Measurements from ENCODE around the gene KLHL3.

KLHL3 gene

GRCh38 chr5:137712139-137712667 lies 23.7 kb downstream of the KLHL3 start:
- Histone ChIP-seq H4K20me1 (ENCODE audit: control insufficient read depth, insufficient read depth, low read depth, low read length) (no peaks in the 10 kb centered on the region), H3K27me3 (ENCODE audit: control insufficient read depth, low read length) (no peaks in the 10 kb centered on the region), H3K4me3 (ENCODE audit: low read length) (no peak overlapping the region), H3F3A (ENCODE audit: control insufficient read depth, insufficient read depth) (no peaks in the 10 kb centered on the region), H3K4me2 (ENCODE audit: low read length) (no peak overlapping the region), H3K27ac (ENCODE audit: low read depth, low read length) (no peak overlapping the region), H3K9me2 (replicated peaks; ENCODE audit: control insufficient read depth, low read length) (no peaks in the 10 kb centered on the region), H3K4me1 (ENCODE audit: control insufficient read depth, low read length) (no peaks in the 10 kb centered on the region), H3K79me2 (ENCODE audit: control insufficient read depth, low read length) (no peaks in the 10 kb centered on the region), H3K36me3 (ENCODE audit: control insufficient read depth, low read length) (no peaks in the 10 kb centered on the region), H3K9me3 (ENCODE audit: control insufficient read depth, insufficient read depth, low read length) (no peaks in the 10 kb centered on the region)
- TF ChIP-seq EZH2phosphoT487 (IDR thresholded peaks at IDR 0.05; ENCODE audit: borderline replicate concordance, low read length) (no peak), CTCF (IDR thresholded peaks at IDR 0.05; ENCODE audit: low read depth, low read length, poor library complexity, severe bottlenecking) (no peak)

DNA sequence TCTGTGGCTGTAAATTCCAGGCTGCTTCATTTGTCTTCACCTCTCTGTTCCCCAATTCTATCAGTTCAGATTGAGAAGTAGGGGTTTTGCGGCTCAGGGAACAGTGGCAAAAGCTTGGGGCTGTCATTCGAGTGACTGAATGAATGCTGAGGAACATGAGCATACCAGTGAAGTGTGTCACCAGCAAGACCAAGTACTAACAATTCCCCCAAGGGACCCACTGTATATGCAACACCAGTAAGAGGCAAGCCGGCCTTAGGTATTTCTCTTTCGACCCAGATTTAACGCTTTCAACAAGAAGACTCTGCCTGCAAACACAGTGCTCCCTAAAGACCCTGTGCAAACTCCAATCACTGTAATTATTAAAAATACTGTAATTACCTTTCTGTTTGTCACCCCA lies 25.8 kb downstream of the KLHL3 start:
- H3K79me2 ChIP-seq (ENCODE audit: control insufficient read depth, low read length) = no peaks in the 10 kb centered on the region
- TF ChIP-seq CTCF (IDR thresholded peaks at IDR 0.05; ENCODE audit: low read depth, low read length, poor library complexity, severe bottlenecking) (no peak), EZH2phosphoT487 (IDR thresholded peaks at IDR 0.05; ENCODE audit: borderline replicate concordance, low read length) (no peak)

GRCh38 chr5:137708796-137709559 lies 26.9 kb downstream of the KLHL3 start:
- Histone ChIP-seq H3K4me3 (ENCODE audit: low read length) (no peak overlapping the region), H3K27ac (ENCODE audit: low read depth, low read length) (no peak overlapping the region), H3K4me2 (ENCODE audit: low read length) (no peak overlapping the region), H3F3A (ENCODE audit: control insufficient read depth, insufficient read depth) (no peaks in the 10 kb centered on the region), H3K9me3 (ENCODE audit: control insufficient read depth, insufficient read depth, low read length) (no peaks in the 10 kb centered on the region), H3K9me2 (replicated peaks; ENCODE audit: control insufficient read depth, low read length) (no peaks in the 10 kb centered on the region), H3K27me3 (ENCODE audit: control insufficient read depth, low read length) (no peaks in the 10 kb centered on the region), H3K36me3 (ENCODE audit: control insufficient read depth, low read length) (no peaks in the 10 kb centered on the region), H4K20me1 (ENCODE audit: control insufficient read depth, insufficient read depth, low read depth, low read length) (no peaks in the 10 kb centered on the region), H3K4me1 (ENCODE audit: control insufficient read depth, low read length) (no peaks in the 10 kb centered on the region), H3K79me2 (ENCODE audit: control insufficient read depth, low read length) (no peaks in the 10 kb centered on the region)
- TF ChIP-seq EZH2phosphoT487 (IDR thresholded peaks at IDR 0.05; ENCODE audit: borderline replicate concordance, low read length) (no peak), CTCF (IDR thresholded peaks at IDR 0.05; ENCODE audit: low read depth, low read length, poor library complexity, severe bottlenecking) (no peak)

More for the DNA sequence above, 25.8 kb downstream of the KLHL3 start:
- Histone ChIP-seq H3K36me3 (ENCODE audit: control insufficient read depth, low read length) (no peaks in the 10 kb centered on the region), H3K4me1 (ENCODE audit: control insufficient read depth, low read length) (no peaks in the 10 kb centered on the region), H3K9me2 (replicated peaks; ENCODE audit: control insufficient read depth, low read length) (no peaks in the 10 kb centered on the region), H3K4me2 (ENCODE audit: low read length) (no peak overlapping the region), H3K27me3 (ENCODE audit: control insufficient read depth, low read length) (no peaks in the 10 kb centered on the region), H4K20me1 (ENCODE audit: control insufficient read depth, insufficient read depth, low read depth, low read length) (no peaks in the 10 kb centered on the region), H3F3A (ENCODE audit: control insufficient read depth, insufficient read depth) (no peaks in the 10 kb centered on the region), H3K4me3 (ENCODE audit: low read length) (no peak overlapping the region), H3K27ac (ENCODE audit: low read depth, low read length) (no peak overlapping the region), H3K9me3 (ENCODE audit: control insufficient read depth, insufficient read depth, low read length) (no peaks in the 10 kb centered on the region)
